KOPT-K1 (cell line): ENCODE measurements around the gene MTOR.
"Not testable (repeated sequence)": the region's sequence is repeated elsewhere in the genome, so short reads cannot be mapped to it uniquely, and the experiment has no call there.

Source experiments
- H3K27ac ChIP-seq: fragments of 200-600 bp; sonication (generic); 2 replicates; pipeline ENCODE4 v1.5.1; 2016; ENCODE audit warnings: antibody characterized with exemption, mild to moderate bottlenecking, low read depth, low read length; ENCODE audit not compliant: poor library complexity, severe bottlenecking
- H3K36me3 ChIP-seq: fragments of 200-600 bp; sonication (generic); 2 replicates; pipeline ENCODE4 v1.5.1; 2017; ENCODE audit warnings: antibody characterized with exemption, mild to moderate bottlenecking, low read length, moderate library complexity; ENCODE audit not compliant: insufficient read depth
- H3K9me3 ChIP-seq: fragments of 200-600 bp; sonication (generic); 2 replicates; pipeline ENCODE4 v1.5.1; 2017; ENCODE audit warnings: antibody characterized with exemption, low read length, mild to moderate bottlenecking; ENCODE audit not compliant: insufficient read depth, poor library complexity, severe bottlenecking

MTOR gene

GRCh38 chr1:11166744-11167143, 95.6 kb downstream of the MTOR start:
- H3K9me3 ChIP-seq, H3K27ac ChIP-seq: not testable (repeated sequence)
- H3K36me3 ChIP-seq: peaks cover 25% of the 10 kb centered on the region

GRCh38 chr1:11162752-11163151, 99.6 kb downstream of the MTOR start:
- H3K9me3 ChIP-seq: not testable (repeated sequence)
- peaks cover 46% of the 10 kb centered on the region for H3K36me3 ChIP-seq

GRCh38 chr1:11158720-11159321, 103.5 kb downstream of the MTOR start:
- Histone ChIP-seq H3K36me3 (peaks cover 69% of the 10 kb centered on the region), H3K9me3 (no peaks in the 10 kb centered on the region), H3K27ac (no peak overlapping the region)

More at GRCh38 chr1:11162752-11163151, 99.6 kb downstream of the MTOR start:
- not testable (repeated sequence) for H3K27ac ChIP-seq

DNA sequence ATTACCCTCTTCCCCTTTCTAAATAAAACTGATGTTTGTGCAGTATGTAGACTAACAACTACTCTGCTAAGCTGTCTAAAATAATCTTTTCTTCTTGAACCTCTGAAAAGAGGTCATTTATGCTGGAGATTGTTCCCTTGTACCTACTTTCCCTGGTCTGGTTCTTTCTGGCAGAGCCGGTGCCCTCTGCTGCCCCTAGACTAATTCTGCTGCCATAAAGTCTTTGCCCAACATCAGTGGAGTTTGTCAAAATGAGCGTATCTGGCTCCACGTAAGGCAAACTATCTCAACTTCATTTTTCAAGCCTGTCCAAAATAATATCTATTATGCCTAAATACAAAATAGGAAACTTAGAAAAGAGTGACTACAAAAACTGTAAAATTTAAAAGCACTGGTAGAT, 104.1 kb downstream of the MTOR start:
- H3K9me3 ChIP-seq: no peaks in the 10 kb centered on the region
- H3K36me3 ChIP-seq: peaks cover 75% of the 10 kb centered on the region
- no peak overlapping the region for H3K27ac ChIP-seq

GRCh38 chr1:11157867-11158266, 104.5 kb downstream of the MTOR start:
- H3K9me3 ChIP-seq: no peaks in the 10 kb centered on the region
- H3K27ac ChIP-seq: no peak overlapping the region
- peaks cover 79% of the 10 kb centered on the region for H3K36me3 ChIP-seq

- H3K27ac ChIP-seq: no peak overlapping the region
- H3K9me3 ChIP-seq: no peaks in the 10 kb centered on the region
- H3K36me3 ChIP-seq: peaks cover 84% of the 10 kb centered on the region
Measured at GRCh38 chr1:11157394-11157793, 105.0 kb downstream of the MTOR start.

GRCh38 chr1:11156963-11157362, 105.4 kb downstream of the MTOR start:
- peaks cover 88% of the 10 kb centered on the region for H3K36me3 ChIP-seq
- H3K9me3 ChIP-seq: no peaks in the 10 kb centered on the region
- H3K27ac ChIP-seq: no peak overlapping the region

GRCh38 chr1:11156441-11156840, 105.9 kb downstream of the MTOR start:
- Histone ChIP-seq H3K9me3 (no peaks in the 10 kb centered on the region), H3K36me3 (peaks cover 93% of the 10 kb centered on the region), H3K27ac (no peak overlapping the region)

- Histone ChIP-seq H3K27ac (no peak overlapping the region), H3K36me3 (peaks cover 96% of the 10 kb centered on the region), H3K9me3 (no peaks in the 10 kb centered on the region)
Measured at GRCh38 chr1:11153184-11153583, 109.2 kb downstream of the MTOR start.

DNA sequence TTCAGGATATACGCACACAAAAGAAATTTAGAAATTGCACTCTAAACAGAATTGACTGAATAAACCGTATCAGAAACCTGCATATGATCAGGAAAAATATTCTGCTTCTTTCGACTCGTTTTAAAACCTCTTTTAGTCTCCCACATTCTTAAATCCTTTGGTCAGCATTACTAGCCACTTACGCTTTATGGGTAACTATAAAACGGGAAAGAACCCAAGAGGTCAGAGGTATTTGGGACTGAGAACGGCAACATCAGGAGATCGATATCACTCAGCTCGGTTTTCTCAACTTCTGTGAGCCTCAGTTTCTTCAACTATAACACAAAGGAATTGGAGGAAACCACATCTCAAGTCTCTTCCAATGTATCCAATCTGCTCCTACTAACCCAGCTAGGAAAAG, 109.6 kb downstream of the MTOR start:
- no peak overlapping the region for H3K27ac ChIP-seq
- peaks cover 96% of the 10 kb centered on the region for H3K36me3 ChIP-seq

DNA sequence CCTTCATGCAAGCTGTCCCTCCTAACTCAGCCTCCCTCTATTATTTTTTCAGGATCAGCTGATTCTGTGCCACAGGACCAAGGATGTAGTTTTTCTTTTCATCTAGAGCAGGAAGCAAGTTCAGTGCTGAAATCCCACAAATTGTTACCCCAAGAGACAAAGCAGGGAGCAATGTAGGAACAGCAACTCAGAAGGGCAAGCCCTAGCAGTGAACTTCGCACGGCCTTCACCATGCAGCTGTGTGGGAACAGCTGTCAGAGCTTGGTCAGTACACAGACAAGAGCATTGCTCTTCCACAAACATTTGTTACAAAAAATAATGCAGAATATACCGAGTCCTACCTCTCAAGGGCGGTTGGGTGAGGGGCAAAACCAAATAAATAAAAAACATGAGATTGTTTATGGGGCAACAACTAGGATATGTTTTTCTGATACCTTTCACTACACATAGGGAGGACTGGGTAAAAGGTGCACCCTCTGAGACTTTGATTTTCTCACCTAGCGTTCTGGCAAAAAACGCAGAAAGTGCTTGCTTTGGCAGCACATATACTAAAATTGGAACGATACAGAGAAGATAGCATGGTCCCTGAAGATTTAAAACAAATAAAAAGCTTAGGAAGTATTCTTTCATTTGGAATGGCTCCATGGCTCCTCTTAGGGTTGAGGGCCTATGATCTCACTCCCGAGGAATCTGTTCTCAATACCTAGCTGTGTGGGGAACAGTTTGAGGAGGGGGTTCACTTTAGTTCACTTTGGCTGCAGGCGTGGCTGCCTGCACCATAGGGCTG, 110.3 kb downstream of the MTOR start:
- peaks cover 96% of the 10 kb centered on the region for H3K36me3 ChIP-seq

More for the DNA sequence above, 109.6 kb downstream of the MTOR start:
- H3K9me3 ChIP-seq: no peaks in the 10 kb centered on the region

GRCh38 chr1:11151114-11151513, 111.2 kb downstream of the MTOR start:
- peaks cover 96% of the 10 kb centered on the region for H3K36me3 ChIP-seq
- no peak overlapping the region for H3K27ac ChIP-seq

More for the DNA sequence above, 110.3 kb downstream of the MTOR start:
- H3K27ac ChIP-seq: no peak overlapping the region
- H3K9me3 ChIP-seq: no peaks in the 10 kb centered on the region

GRCh38 chr1:11150326-11150725, 112.0 kb downstream of the MTOR start:
- no peak overlapping the region for H3K27ac ChIP-seq
- H3K9me3 ChIP-seq: no peaks in the 10 kb centered on the region
- peaks cover 97% of the 10 kb centered on the region for H3K36me3 ChIP-seq

More at GRCh38 chr1:11151114-11151513, 111.2 kb downstream of the MTOR start:
- H3K9me3 ChIP-seq: no peaks in the 10 kb centered on the region

DNA sequence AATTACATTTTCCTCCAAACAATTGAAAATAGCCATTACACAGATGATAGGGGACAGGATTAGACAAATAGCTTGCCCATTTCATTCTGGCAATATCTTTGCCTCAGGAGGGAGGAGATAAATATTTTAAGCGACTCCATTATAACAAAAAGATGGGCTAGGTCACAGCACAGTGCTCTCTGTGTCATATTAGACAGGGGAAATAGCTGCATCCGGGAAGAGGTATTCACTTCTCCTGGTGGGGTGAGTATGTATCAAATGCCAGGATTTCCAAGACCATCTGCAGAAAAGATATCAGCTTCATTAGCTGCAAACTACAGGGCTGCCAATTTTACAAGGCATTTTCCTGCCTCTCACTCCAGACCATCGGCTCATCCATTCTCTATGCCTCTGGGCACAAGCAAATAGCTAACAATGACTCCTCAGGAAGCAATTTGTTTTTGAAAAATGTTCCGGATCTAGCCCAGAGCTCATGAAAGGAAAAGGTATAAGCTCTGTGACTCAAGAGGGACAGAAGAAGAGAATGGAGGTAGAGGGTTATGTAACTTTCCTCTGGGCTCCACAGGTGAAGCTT, 115.1 kb downstream of the MTOR start:
- Histone ChIP-seq H3K9me3 (no peaks in the 10 kb centered on the region), H3K27ac (no peak overlapping the region), H3K36me3 (peaks cover 99% of the 10 kb centered on the region)

GRCh38 chr1:11145741-11146140, 116.6 kb downstream of the MTOR start:
- Histone ChIP-seq H3K9me3 (no peaks in the 10 kb centered on the region), H3K36me3 (peaks cover 91% of the 10 kb centered on the region), H3K27ac (no peak overlapping the region)
